Neural progenitor cell (in vitro differentiated cells): ENCODE data around the gene GRIN2A. TPM values are rescaled to one million over a fixed set of nuclear protein-coding genes. Genes with fewer than 3 reads are reported as not detected.

Experiments used
- DNase-seq: peaks from one replicate; pipeline ENCODE4 v3.0.0-alpha.2; 2016; ENCODE audit warnings: low spot score
- H2AFZ ChIP-seq: fragments of 200-600 bp; sonication (generic); replicated peaks from 2 replicates; pipeline ENCODE4 v1.6.1; 2016; ENCODE audit warnings: antibody characterized with exemption
- H3F3A ChIP-seq: fragments of 200-600 bp; sonication (generic); 2 replicates; pipeline ENCODE4 v1.6.1; 2016; ENCODE audit warnings: antibody characterized with exemption, low read depth
- H3K27ac ChIP-seq: fragments of 200-600 bp; sonication (generic); 2 replicates; pipeline ENCODE4 v1.5.1; 2016; ENCODE audit warnings: mild to moderate bottlenecking
- H3K27me3 ChIP-seq: fragments of 200-600 bp; sonication (generic); 2 replicates; pipeline ENCODE4 v1.6.1; 2016; ENCODE audit warnings: mild to moderate bottlenecking, moderate library complexity
- H3K36me3 ChIP-seq: fragments of 200-600 bp; sonication (generic); 2 replicates; pipeline ENCODE4 v1.5.1; 2016
- H3K4me1 ChIP-seq: fragments of 200-600 bp; sonication (generic); 2 replicates; pipeline ENCODE4 v1.6.1; 2016; ENCODE audit warnings: mixed run types
- H3K4me2 ChIP-seq: fragments of 200-600 bp; sonication (generic); 2 replicates; pipeline ENCODE4 v1.6.1; 2016
- H3K4me3 ChIP-seq: fragments of 200-600 bp; sonication (generic); 2 replicates; pipeline ENCODE4 v1.5.1; 2016
- H3K79me2 ChIP-seq: fragments of 200-600 bp; sonication (generic); 2 replicates; pipeline ENCODE4 v1.6.1; 2016; ENCODE audit warnings: low read depth
- H3K9ac ChIP-seq: fragments of 200-600 bp; sonication (generic); 2 replicates; pipeline ENCODE4 v1.6.1; 2016
- H3K9me3 ChIP-seq: fragments of 200-600 bp; sonication (generic); 2 replicates; pipeline ENCODE4 v1.5.1; 2016; ENCODE audit warnings: low read depth
- H4K20me1 ChIP-seq: fragments of 200-600 bp; sonication (generic); 2 replicates; pipeline ENCODE4 v1.6.1; 2016; ENCODE audit warnings: low read depth
- H3K27ac Mint-ChIP-seq: 3 replicates; pipeline ENCODE4 v1.8.0; 2021; ENCODE audit warnings: mixed read lengths
- H3K27me3 Mint-ChIP-seq: 2 replicates; pipeline ENCODE4 v1.8.0; 2022; ENCODE audit warnings: low read depth, mild to moderate bottlenecking, inconsistent platforms, moderate library complexity, mixed read lengths; ENCODE audit not compliant: insufficient read depth
- H3K36me3 Mint-ChIP-seq: 3 replicates; pipeline ENCODE4 v1.8.0; 2021; ENCODE audit warnings: mixed read lengths
- H3K4me1 Mint-ChIP-seq: 3 replicates; pipeline ENCODE4 v1.8.0; 2021; ENCODE audit warnings: mixed read lengths
- H3K4me3 Mint-ChIP-seq: 3 replicates; pipeline ENCODE4 v1.8.0; 2021; ENCODE audit warnings: mild to moderate bottlenecking, moderate library complexity, mixed read lengths
- H3K9me3 Mint-ChIP-seq: 3 replicates; pipeline ENCODE4 v1.8.0; 2020; ENCODE audit warnings: mixed read lengths
- CTCF ChIP-seq: fragments of 200-600 bp; sonication (generic); IDR thresholded peaks from 2 replicates; pipeline ENCODE4 v1.5.1; 2017; ENCODE audit warnings: antibody characterized with exemption, mild to moderate bottlenecking
- EZH2 ChIP-seq: fragments of 200-600 bp; sonication (generic); IDR thresholded peaks from 2 replicates; pipeline ENCODE4 v1.6.1; 2017; ENCODE audit warnings: antibody characterized with exemption, mild to moderate bottlenecking, moderate library complexity
- EZH2phosphoT487 ChIP-seq: fragments of 200-600 bp; sonication (generic); IDR thresholded peaks from 2 replicates; pipeline ENCODE4 v1.6.1; 2017; ENCODE audit warnings: antibody characterized with exemption
- total RNA-seq: library from RNA; depleted of rRNA; stranded (reverse); fragments of >200 nt; gene quantifications from 2 replicates; pipeline ENCODE4 v1.2.3, GENCODE V29; 2015; ENCODE audit warnings: low replicate concordance

The GRIN2A gene
- total RNA-seq, 1 donor from 2014 or later, result 1.6 TPM

DNA sequence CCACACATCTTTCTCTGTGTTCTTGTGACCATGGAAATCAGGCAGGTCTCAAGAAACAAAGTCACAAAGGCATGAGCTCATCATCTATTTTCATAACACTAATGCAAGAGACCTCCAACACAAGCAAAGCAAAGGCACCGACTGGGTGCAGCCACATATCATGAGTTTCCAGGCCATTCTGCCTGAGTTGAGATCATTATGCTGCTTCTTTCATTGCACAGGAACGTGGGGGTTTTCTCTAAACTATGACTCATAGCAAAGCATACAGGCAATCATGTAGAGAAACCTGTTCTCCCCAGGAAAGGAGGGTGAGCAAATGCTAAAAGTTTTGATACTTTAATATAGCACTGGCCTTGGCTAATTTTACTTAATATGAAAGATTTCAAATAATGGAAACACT, 60.7 kb downstream of the GRIN2A start:
- Mint-ChIP-seq H3K9me3 (no peaks in the 10 kb centered on the region), H3K4me1 (peaks cover 16% of the 10 kb centered on the region), H3K27me3 (peaks cover 3% of the 10 kb centered on the region), H3K36me3 (no peaks in the 10 kb centered on the region), H3K4me3 (no peak overlapping the region), H3K27ac (no peak overlapping the region)
- Histone ChIP-seq H3K9ac (no peak overlapping the region), H3K27me3 (no peaks in the 10 kb centered on the region), H3K79me2 (no peaks in the 10 kb centered on the region), H3F3A (no peaks in the 10 kb centered on the region), H3K4me1 (peaks cover 14% of the 10 kb centered on the region), H3K4me3 (no peak overlapping the region), H2AFZ (no peak overlapping the region), H3K4me2 (no peak overlapping the region), H3K27ac (no peak overlapping the region), H3K9me3 (no peaks in the 10 kb centered on the region), H3K36me3 (no peaks in the 10 kb centered on the region), H4K20me1 (no peaks in the 10 kb centered on the region)
- DNase-seq, result no peak
- TF ChIP-seq EZH2phosphoT487 (no peak), CTCF (no peak)

GRCh38 chr16:10120953-10121352, 61.3 kb downstream of the GRIN2A start:
- H3K4me3 ChIP-seq, result no peak overlapping the region
- Mint-ChIP-seq H3K27ac (no peak overlapping the region), H3K27me3 (peaks cover 3% of the 10 kb centered on the region), H3K4me3 (no peak overlapping the region), H3K4me1 (peaks cover 16% of the 10 kb centered on the region), H3K36me3 (no peaks in the 10 kb centered on the region), H3K9me3 (no peaks in the 10 kb centered on the region)
- TF ChIP-seq EZH2phosphoT487, result no peak
- no peak for TF ChIP-seq CTCF
- TF ChIP-seq EZH2, result no peak
- no peak overlapping the region for H2AFZ ChIP-seq
- H3K27ac ChIP-seq, result no peak overlapping the region
- no peak overlapping the region for H3K4me2 ChIP-seq
- no peaks in the 10 kb centered on the region for H3K9me3 ChIP-seq
- H3K4me1 ChIP-seq, result peaks cover 14% of the 10 kb centered on the region
- no peaks in the 10 kb centered on the region for H3K27me3 ChIP-seq
- no peaks in the 10 kb centered on the region for H3K36me3 ChIP-seq
- DNase-seq, result no peak
- H3K9ac ChIP-seq, result no peak overlapping the region
- H4K20me1 ChIP-seq, result no peaks in the 10 kb centered on the region
- no peaks in the 10 kb centered on the region for H3K79me2 ChIP-seq
- H3F3A ChIP-seq, result no peaks in the 10 kb centered on the region

DNA sequence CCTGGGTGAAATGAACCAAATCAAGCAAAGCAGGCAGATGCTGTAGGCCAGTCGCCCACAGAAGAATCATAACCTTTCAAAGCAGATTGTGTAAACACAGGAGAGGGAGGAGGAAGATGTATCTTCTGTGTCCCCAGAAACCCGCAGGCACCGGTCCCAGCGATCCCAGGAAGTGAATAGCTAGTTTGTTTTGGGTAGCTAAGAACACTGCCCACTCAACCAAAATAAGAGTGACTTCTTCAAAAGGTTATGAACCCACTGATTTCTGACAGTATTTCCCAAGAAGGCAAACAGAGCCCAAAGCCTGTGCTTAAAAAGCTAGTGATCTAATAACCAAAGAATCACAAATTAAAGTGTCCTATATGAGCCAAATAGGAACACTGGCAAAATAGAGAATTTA, 67.8 kb downstream of the GRIN2A start:
- H3K9me3 Mint-ChIP-seq, result no peaks in the 10 kb centered on the region
- TF ChIP-seq EZH2phosphoT487, result no peak
- no peak for TF ChIP-seq CTCF
- TF ChIP-seq EZH2, result no peak
- H3F3A ChIP-seq, result no peaks in the 10 kb centered on the region
- no peak overlapping the region for H3K4me2 ChIP-seq
- no peak overlapping the region for H3K4me3 ChIP-seq
- no peaks in the 10 kb centered on the region for H3K79me2 ChIP-seq
- no peaks in the 10 kb centered on the region for H3K36me3 ChIP-seq
- H3K27ac ChIP-seq, result no peak overlapping the region
- H3K9ac ChIP-seq, result no peak overlapping the region
- H4K20me1 ChIP-seq, result no peaks in the 10 kb centered on the region
- H3K4me1 ChIP-seq, result no peaks in the 10 kb centered on the region
- no peak overlapping the region for H3K27ac Mint-ChIP-seq
- H2AFZ ChIP-seq, result no peak overlapping the region
- no peaks in the 10 kb centered on the region for H3K9me3 ChIP-seq
- H3K27me3 ChIP-seq, result no peaks in the 10 kb centered on the region
- H3K4me1 Mint-ChIP-seq, result peaks cover 2% of the 10 kb centered on the region
- H3K36me3 Mint-ChIP-seq, result no peaks in the 10 kb centered on the region
- H3K27me3 Mint-ChIP-seq, result no peaks in the 10 kb centered on the region
- no peak overlapping the region for H3K4me3 Mint-ChIP-seq
- DNase-seq, result no peak

DNA sequence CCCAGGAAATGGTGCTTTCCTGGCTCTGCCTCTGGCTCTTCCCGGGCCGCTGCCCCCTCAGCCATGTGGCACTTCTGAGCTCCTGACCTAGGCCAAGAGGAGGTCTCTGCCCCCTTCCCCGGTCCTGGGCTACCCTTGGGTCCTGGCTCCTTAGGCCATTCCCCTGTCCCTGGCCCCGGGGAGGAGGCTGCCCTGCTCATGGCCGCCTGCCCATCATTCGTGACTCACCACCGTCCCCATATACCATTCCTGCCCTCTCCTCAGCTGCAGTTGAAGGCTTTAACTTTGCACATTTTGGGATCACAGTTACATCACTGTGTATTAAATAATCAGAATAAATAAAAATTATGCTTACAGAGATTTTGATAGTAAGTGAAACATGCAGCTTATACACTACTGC, 69.0 kb downstream of the GRIN2A start:
- TF ChIP-seq EZH2phosphoT487, result no peak
- no peak for TF ChIP-seq EZH2
- TF ChIP-seq CTCF, result no peak
- peaks cover 2% of the 10 kb centered on the region for H3K4me1 Mint-ChIP-seq

More for the DNA sequence above, 69.0 kb downstream of the GRIN2A start:
- Mint-ChIP-seq H3K27ac (no peak overlapping the region), H3K27me3 (no peaks in the 10 kb centered on the region), H3K36me3 (no peaks in the 10 kb centered on the region), H3K9me3 (no peaks in the 10 kb centered on the region), H3K4me3 (no peak overlapping the region)
- no peaks in the 10 kb centered on the region for H3K9me3 ChIP-seq
- H3K27ac ChIP-seq, result no peak overlapping the region
- H3K4me2 ChIP-seq, result no peak overlapping the region
- H3K27me3 ChIP-seq, result no peaks in the 10 kb centered on the region
- no peaks in the 10 kb centered on the region for H3F3A ChIP-seq
- no peak for DNase-seq
- no peak overlapping the region for H3K4me3 ChIP-seq
- H3K79me2 ChIP-seq, result no peaks in the 10 kb centered on the region
- no peaks in the 10 kb centered on the region for H4K20me1 ChIP-seq
- H3K9ac ChIP-seq, result no peak overlapping the region
- H3K36me3 ChIP-seq, result no peaks in the 10 kb centered on the region
- H3K4me1 ChIP-seq, result no peaks in the 10 kb centered on the region
- H2AFZ ChIP-seq, result no peak overlapping the region
